HG02798 (cell line): Measurements from ENCODE around the gene BTD.

Source experiments
- ATAC-seq: cut with Tn5 transposase; IDR thresholded peaks from one replicate; pipeline ENCODE4 v1.9.1; 2021; ENCODE audit warnings: mild to moderate bottlenecking; ENCODE audit not compliant: unreplicated experiment, poor library complexity

The BTD gene

DNA sequence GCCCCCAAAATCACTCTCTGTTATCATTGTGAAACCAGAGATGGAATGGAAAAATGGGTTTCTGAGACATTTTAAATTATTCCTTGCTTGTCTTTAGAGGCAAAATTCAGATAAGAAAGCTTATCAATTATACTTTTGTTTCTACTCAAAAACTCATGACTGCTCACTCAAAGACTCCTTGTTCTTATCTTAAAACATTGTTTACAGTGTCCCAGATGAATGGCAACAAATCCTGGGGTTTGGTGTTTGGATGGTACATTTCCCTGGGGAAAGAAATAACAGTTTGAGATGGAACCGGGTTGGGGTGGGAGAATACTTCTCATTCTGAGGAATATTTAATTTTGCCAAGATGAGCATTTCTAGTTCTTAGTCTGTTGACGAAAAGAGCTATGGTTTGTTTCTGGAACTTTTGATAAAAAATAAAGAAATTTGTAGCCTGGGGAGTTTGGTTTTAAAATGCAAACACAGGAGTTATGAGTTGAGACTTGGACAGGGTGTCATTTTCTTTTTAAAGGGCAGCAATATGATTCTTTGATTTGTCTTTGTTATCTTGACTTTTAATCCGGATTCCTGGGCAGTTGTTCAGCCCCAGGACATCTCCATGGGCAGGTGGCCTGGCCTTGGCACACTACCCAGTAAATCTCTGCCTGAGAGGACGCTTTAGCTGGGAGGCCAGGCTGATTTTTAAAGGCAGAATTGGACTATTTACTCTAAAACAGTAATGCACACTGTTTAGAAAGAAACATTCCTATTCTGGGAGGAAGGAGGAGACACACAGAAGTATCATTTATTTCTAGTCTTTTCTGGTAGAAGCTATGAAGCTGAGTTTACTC, 32.4 kb downstream of the BTD start:
- ATAC-seq = no peak

- no peak for ATAC-seq
These were observed 33.1 kb downstream of the BTD start for GRCh38 chr3:15634671-15635070.

DNA sequence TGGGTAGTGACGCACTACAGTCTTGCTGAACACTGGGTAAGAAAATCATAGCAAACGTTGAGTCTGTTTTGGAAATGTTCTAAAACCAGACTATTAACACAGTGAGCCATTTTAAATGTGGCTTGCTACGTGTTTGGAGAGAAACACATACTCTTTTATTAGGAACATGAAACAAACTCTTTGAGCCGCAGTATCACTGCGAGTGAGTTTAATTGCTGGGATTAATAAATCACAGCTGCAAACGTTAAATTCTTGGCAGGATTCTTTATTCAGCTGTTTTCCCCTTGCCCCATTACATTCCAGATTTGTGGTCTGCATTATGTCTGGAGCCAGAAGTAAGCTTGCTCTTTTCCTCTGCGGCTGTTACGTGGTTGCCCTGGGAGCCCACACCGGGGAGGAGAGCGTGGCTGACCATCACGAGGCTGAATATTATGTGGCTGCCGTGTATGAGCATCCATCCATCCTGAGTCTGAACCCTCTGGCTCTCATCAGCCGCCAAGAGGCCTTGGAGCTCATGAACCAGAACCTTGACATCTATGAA, 33.6 kb downstream of the BTD start:
- ATAC-seq = no peak

GRCh38 chr3:15636028-15636709, 34.6 kb downstream of the BTD start:
- peak; percentile 68 for ATAC-seq

GRCh38 chr3:15637131-15637951, 35.8 kb downstream of the BTD start:
- peak; percentile 47 for ATAC-seq

DNA sequence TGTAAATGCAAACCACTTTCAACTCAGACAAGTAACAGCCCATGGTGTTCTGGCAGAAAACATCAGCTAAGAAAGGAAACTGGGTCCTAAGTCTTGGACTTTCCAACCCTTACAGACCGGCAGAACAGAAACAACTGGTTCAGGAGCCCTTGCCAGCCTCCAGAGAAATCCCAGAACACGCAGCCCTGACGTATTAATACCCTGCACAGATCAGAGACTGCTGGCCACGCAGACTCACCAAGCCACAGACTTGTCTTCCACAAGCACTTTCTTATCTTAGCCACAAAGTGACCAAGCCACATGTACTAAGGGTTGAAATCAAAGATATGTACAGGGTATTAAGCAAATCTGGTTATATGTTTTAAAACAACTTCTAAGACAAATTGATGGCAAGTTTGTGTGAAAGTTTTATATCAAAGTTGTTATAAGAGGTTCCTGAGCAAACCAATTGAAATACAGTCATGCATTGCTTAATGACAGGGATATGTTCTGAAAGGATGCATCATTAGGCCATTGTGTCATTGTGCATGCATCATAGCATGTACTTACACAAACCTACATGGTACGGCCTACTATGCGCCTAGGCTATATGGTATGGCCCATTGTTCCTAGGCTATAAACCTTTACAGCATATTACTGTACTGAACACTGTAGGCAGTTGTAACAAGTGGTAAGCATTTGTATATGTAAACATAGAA, 36.8 kb downstream of the BTD start:
- ATAC-seq = no peak

DNA sequence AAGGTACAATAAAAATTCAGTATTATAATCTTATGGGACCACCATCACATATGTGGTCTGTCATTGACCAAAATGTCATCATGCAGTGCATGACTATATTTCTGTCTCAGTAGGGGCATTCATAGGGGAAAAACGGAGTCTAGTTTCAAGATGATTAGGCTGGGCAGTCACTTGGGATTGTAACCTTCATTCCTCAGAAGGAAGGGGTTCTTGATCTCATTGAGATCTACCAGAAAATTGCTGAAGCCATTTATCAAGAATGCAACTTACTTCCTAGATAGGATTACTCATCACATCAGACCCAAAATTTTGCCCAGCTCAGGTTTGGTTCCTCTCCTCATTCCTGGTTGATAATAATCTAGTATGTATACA, 37.3 kb downstream of the BTD start:
- ATAC-seq = no peak

- ATAC-seq = no peak
These were observed 43.7 kb downstream of the BTD start for GRCh38 chr3:15645246-15645645.

GRCh38 chr3:15645740-15646501, 44.4 kb downstream of the BTD start:
- no peak for ATAC-seq

DNA sequence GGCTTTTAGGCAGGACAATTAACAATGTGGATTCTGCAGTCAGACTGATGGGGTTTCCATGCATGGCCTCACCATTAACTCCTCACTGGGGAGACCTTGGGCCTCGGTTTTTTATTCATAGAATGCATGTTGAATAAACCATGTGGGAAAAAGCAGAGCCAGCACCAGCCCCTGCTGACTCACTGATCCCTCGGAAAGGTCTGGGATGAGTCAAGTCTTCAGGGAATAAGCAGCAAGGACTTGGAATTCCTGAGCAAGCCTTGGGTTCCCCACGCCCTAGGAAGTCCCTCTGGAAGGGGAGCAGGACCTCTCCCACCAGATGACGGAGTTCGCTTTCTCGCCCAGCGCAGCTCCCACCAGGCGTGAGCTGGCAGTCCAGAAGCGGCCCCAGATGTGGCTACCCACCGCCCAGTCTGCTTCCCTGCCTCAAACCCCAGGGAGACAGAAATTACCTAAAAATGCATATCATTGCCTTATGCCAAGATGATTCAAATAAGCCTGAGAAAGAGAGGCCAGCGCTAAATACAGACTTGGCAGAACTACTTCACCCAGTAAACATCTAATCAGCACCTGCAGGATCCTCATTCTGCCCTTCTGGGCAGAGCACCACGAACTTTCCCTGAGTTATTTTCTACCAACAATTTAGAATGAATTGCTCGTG, 45.4 kb downstream of the BTD start:
- peak; percentile 30 for ATAC-seq

DNA sequence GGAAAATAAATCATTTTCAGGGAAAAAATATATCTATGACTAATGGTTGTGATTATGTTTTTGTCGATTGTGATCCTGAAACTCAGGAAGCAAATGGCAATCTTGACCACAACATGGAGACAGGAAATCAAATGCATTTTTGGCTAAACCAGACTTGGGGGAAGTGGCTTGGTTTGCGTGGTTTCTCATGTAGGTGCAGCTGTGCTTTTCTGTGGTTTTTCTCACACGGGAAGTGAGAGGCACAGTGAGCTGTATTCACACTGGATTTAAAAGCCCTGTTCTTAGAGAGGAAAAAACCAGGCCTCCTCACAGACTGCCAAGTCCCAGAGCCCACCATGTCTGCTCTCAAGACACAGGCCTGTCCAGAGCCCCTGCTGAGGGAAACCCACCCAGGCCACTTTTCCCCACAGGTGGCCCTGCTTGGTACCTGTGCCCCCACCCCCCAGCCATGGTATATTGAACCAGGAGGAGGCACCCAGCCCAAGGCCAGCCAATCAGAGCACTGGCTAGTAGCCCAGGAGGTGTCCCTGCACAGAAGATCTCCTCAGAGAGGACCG, 46.1 kb downstream of the BTD start:
- ATAC-seq = peak; percentile 94

- no peak for ATAC-seq
These were observed 47.8 kb downstream of the BTD start for GRCh38 chr3:15649341-15649740.

- ATAC-seq = no peak
These were observed 48.3 kb downstream of the BTD start for GRCh38 chr3:15649858-15650257.

- ATAC-seq = no peak
These were observed 49.9 kb downstream of the BTD start for GRCh38 chr3:15651396-15651795.

GRCh38 chr3:15653321-15653720, 51.8 kb downstream of the BTD start:
- no peak for ATAC-seq

GRCh38 chr3:15654127-15654526, 52.6 kb downstream of the BTD start:
- no peak for ATAC-seq

GRCh38 chr3:15654891-15655290, 53.3 kb downstream of the BTD start:
- ATAC-seq = no peak

GRCh38 chr3:15656342-15656741, 54.8 kb downstream of the BTD start:
- no peak for ATAC-seq

GRCh38 chr3:15657016-15657415, 55.5 kb downstream of the BTD start:
- no peak for ATAC-seq
